ENCODE results near the gene MRAP. TPM values are rescaled to one million over a fixed set of nuclear protein-coding genes. Genes with fewer than 3 reads are reported as not detected.

The MRAP gene
- polyA plus RNA-seq, 1 donor from 2014 or later = not detected

DNA sequence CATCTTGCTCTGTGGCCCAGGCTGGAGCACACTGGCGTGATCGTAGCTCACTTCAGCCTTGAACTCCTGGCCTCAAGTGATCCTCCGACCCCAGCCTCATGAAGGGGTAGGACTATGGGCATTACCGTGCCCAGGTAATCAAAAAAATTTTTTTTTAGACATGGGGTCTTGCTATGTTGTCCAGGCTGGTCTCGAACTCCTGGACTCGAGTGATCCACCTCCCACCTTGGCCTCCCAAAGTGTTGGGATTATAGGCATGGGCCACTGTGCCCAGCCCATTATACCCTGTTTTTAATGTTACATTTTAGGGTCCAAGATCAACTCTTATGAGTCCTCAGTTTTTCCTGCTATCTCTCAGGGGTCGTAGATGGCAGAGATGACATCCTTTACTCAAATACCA, 6.3 kb downstream of the MRAP start:
- TF ChIP-seq, protein P1, sequence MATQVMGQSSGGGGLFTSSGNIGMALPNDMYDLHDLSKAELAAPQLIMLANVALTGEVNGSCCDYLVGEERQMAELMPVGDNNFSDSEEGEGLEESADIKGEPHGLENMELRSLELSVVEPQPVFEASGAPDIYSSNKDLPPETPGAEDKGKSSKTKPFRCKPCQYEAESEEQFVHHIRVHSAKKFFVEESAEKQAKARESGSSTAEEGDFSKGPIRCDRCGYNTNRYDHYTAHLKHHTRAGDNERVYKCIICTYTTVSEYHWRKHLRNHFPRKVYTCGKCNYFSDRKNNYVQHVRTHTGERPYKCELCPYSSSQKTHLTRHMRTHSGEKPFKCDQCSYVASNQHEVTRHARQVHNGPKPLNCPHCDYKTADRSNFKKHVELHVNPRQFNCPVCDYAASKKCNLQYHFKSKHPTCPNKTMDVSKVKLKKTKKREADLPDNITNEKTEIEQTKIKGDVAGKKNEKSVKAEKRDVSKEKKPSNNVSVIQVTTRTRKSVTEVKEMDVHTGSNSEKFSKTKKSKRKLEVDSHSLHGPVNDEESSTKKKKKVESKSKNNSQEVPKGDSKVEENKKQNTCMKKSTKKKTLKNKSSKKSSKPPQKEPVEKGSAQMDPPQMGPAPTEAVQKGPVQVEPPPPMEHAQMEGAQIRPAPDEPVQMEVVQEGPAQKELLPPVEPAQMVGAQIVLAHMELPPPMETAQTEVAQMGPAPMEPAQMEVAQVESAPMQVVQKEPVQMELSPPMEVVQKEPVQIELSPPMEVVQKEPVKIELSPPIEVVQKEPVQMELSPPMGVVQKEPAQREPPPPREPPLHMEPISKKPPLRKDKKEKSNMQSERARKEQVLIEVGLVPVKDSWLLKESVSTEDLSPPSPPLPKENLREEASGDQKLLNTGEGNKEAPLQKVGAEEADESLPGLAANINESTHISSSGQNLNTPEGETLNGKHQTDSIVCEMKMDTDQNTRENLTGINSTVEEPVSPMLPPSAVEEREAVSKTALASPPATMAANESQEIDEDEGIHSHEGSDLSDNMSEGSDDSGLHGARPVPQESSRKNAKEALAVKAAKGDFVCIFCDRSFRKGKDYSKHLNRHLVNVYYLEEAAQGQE (IDR thresholded peaks at IDR 0.05; ENCODE audit: borderline replicate concordance) = no peak
- no peak for TF ChIP-seq CTCF (IDR thresholded peaks at IDR 0.05; ENCODE audit: poor library complexity, severe bottlenecking)
- TF ChIP-seq EP300 (conservative IDR thresholded peaks at IDR 0.05; ENCODE audit: poor library complexity, severe bottlenecking) = no peak
- no peak for TF ChIP-seq RAD21 (conservative IDR thresholded peaks at IDR 0.05)
- TF ChIP-seq TAF1 (IDR thresholded peaks at IDR 0.05; ENCODE audit: low read depth) = no peak
- TF ChIP-seq POLR2AphosphoS5 (IDR thresholded peaks at IDR 0.05) = no peak
- no peak for TF ChIP-seq SMC3 (conservative IDR thresholded peaks at IDR 0.05; ENCODE audit: poor library complexity)
- no peak for TF ChIP-seq EZH2 (IDR thresholded peaks at IDR 0.05; ENCODE audit: borderline replicate concordance, insufficient read depth, low read length, poor library complexity, severe bottlenecking)
- TF ChIP-seq MXI1 (conservative IDR thresholded peaks at IDR 0.05; ENCODE audit: poor library complexity, severe bottlenecking) = no peak
- Histone ChIP-seq H3K36me3 (ENCODE audit: insufficient read depth, low read length) (no peaks in the 10 kb centered on the region), H3K4me2 (ENCODE audit: low read length) (no peak overlapping the region), H3K27me3 (ENCODE audit: insufficient read depth, low read depth, low read length) (no peaks in the 10 kb centered on the region), H3K9me2 (ENCODE audit: insufficient read depth, low read length) (no peaks in the 10 kb centered on the region), H3K9ac (ENCODE audit: low read length) (no peak overlapping the region), H3K4me3 (ENCODE audit: low read length) (no peak overlapping the region), H3K9me3 (ENCODE audit: low read length) (no peaks in the 10 kb centered on the region), H3K79me2 (replicated peaks; ENCODE audit: insufficient read depth, low read length) (no peaks in the 10 kb centered on the region), H3F3A (ENCODE audit: insufficient read depth, low read length, poor library complexity, severe bottlenecking) (no peaks in the 10 kb centered on the region), H2AFZ (ENCODE audit: low read depth, low read length) (no peak overlapping the region), H4K20me1 (ENCODE audit: insufficient read depth) (no peaks in the 10 kb centered on the region), H3K27ac (ENCODE audit: low read length) (no peak overlapping the region)

- no peaks in the 10 kb centered on the region for H3K36me3 ChIP-seq (ENCODE audit: insufficient read depth, low read length)
- H3K79me2 ChIP-seq (replicated peaks; ENCODE audit: insufficient read depth, low read length) = no peaks in the 10 kb centered on the region
- H3K9ac ChIP-seq (ENCODE audit: low read length) = no peak overlapping the region
- H3K27ac ChIP-seq (ENCODE audit: low read length) = no peak overlapping the region
- H3K9me2 ChIP-seq (ENCODE audit: insufficient read depth, low read length) = no peaks in the 10 kb centered on the region
- H3K4me2 ChIP-seq (ENCODE audit: low read length) = no peak overlapping the region
- no peak overlapping the region for H2AFZ ChIP-seq (ENCODE audit: low read depth, low read length)
- TF ChIP-seq CTCF (IDR thresholded peaks at IDR 0.05; ENCODE audit: poor library complexity, severe bottlenecking) = no peak
- no peaks in the 10 kb centered on the region for H3F3A ChIP-seq (ENCODE audit: insufficient read depth, low read length, poor library complexity, severe bottlenecking)
- H3K27me3 ChIP-seq (ENCODE audit: insufficient read depth, low read depth, low read length) = no peaks in the 10 kb centered on the region
- H4K20me1 ChIP-seq (ENCODE audit: insufficient read depth) = no peaks in the 10 kb centered on the region
- H3K4me3 ChIP-seq (ENCODE audit: low read length) = no peak overlapping the region
- H3K9me3 ChIP-seq (ENCODE audit: low read length) = no peaks in the 10 kb centered on the region
Measured at GRCh38 chr21:32306021-32306780, 7.5 kb downstream of the MRAP start.

All from neural cell (in vitro differentiated cells).